ENCODE measurements around the gene MFAP2. TPM values are rescaled to one million over a fixed set of nuclear protein-coding genes. Genes with fewer than 3 reads are reported as not detected.

Gene MFAP2
- total RNA-seq, 1 experiment from 2014 or later = 27.2 TPM

- no peak for DNase-seq (ENCODE audit: low spot score)
- no peak for TF ChIP-seq EZH2 (IDR thresholded peaks at IDR 0.05; ENCODE audit: borderline replicate concordance, low read depth, low read length, poor library complexity, severe bottlenecking)
- TF ChIP-seq CTCF (conservative IDR thresholded peaks at IDR 0.05; ENCODE audit: low read depth, low read length) = no peak
- no TSS peak for BruUV-seq (replicated peaks)
- Histone ChIP-seq H3K27me3 (replicated peaks; ENCODE audit: insufficient read depth, low read depth, low read length, poor library complexity) (no peaks in the 10 kb centered on the region), H3K9me3 (ENCODE audit: low read depth, low read length, poor library complexity, severe bottlenecking) (no peaks in the 10 kb centered on the region), H3K27ac (ENCODE audit: low read depth, low read length, poor library complexity, severe bottlenecking) (no peak overlapping the region), H3K36me3 (ENCODE audit: insufficient read depth, low read length, poor library complexity, severe bottlenecking) (no peaks in the 10 kb centered on the region), H3K4me3 (ENCODE audit: low read depth, low read length, poor library complexity, severe bottlenecking) (no peak overlapping the region), H3K4me1 (ENCODE audit: insufficient read depth, low read length, poor library complexity, severe bottlenecking) (peaks cover 13% of the 10 kb centered on the region)
- ChIA-PET CTCF (interaction anchor here (0.5 kb wide), 1 partner anchor 19 kb away, joined by 7 read pairs; no protein-coding TSS in a partner anchor), POLR2A (ENCODE audit: low non-redundant PET) (no interaction called here)
- intact Hi-C loops (cut with micrococcal nuclease; ENCODE audit: unreplicated experiment) = no loop called here
Measured at GRCh38 chr1:16982902-16983301, 2.5 kb upstream of the MFAP2 start.

DNA sequence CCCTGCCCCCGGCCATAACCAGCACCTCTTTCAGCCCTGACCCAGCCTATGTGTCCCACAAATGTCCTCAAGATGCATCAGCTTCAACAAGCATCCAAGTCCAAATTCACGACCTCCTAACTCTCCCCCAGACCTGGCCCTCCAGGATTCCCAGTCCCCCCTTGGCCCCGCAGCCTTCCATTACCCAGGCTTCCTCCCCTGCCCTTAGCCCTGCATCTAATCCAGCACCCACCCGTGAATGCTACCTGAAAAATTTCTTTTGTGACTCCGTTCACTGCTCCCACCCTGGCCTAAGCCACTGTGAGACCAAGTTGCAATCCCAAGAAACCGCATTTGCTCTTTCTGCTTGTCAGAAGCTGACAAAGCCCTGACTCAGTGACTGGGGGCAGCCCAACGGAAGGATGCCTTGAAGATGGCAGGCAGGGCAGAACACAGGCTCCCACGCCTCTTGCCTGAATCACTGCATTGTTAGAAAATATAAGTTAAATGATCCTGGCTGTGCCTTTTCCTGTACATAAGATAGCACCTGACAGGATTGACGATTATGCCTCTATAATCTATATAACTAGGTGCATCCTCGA lies 939 bp upstream of the MFAP2 start:
- no TSS peak for BruUV-seq (replicated peaks)
- POLR2A ChIA-PET (ENCODE audit: low non-redundant PET) = no interaction called here
- no peak overlapping the region for H3K27ac ChIP-seq (ENCODE audit: low read depth, low read length, poor library complexity, severe bottlenecking)

GRCh38 chr1:16979475-16980327 lies 719 bp downstream of the MFAP2 start:
- no peaks in the 10 kb centered on the region for H3K27me3 ChIP-seq (replicated peaks; ENCODE audit: insufficient read depth, low read depth, low read length, poor library complexity)
- H3K4me3 ChIP-seq (ENCODE audit: low read depth, low read length, poor library complexity, severe bottlenecking) = peak overlapping the region; percentile 92
- intact Hi-C loops (cut with micrococcal nuclease; ENCODE audit: unreplicated experiment) = loop anchor here (2.0 kb wide), 1 partner anchor 29 kb away; no protein-coding TSS in a partner anchor
- POLR2A ChIA-PET (ENCODE audit: low non-redundant PET) = interaction anchor here (0.7 kb wide), 1 partner anchor 84 kb away, joined by 5 read pairs; no protein-coding TSS in a partner anchor
- peak; percentile 59 for DNase-seq (ENCODE audit: low spot score)
- peak overlapping the region; percentile 86 for H3K27ac ChIP-seq (ENCODE audit: low read depth, low read length, poor library complexity, severe bottlenecking)
- no peak for TF ChIP-seq EZH2 (IDR thresholded peaks at IDR 0.05; ENCODE audit: borderline replicate concordance, low read depth, low read length, poor library complexity, severe bottlenecking)
- TF ChIP-seq CTCF (conservative IDR thresholded peaks at IDR 0.05; ENCODE audit: low read depth, low read length) = no peak
- H3K9me3 ChIP-seq (ENCODE audit: low read depth, low read length, poor library complexity, severe bottlenecking) = no peaks in the 10 kb centered on the region
- H3K4me1 ChIP-seq (ENCODE audit: insufficient read depth, low read length, poor library complexity, severe bottlenecking) = peaks cover 13% of the 10 kb centered on the region
- no peaks in the 10 kb centered on the region for H3K36me3 ChIP-seq (ENCODE audit: insufficient read depth, low read length, poor library complexity, severe bottlenecking)
- CTCF ChIA-PET = interaction anchor here (0.5 to 0.7 kb wide), 3 partner anchors 28 to 386 kb away, joined by 3 to 7 read pairs (median 4); no protein-coding TSS in a partner anchor
- BruUV-seq (replicated peaks) = no TSS peak

More for the DNA sequence above, 939 bp upstream of the MFAP2 start:
- Histone ChIP-seq H3K4me3 (ENCODE audit: low read depth, low read length, poor library complexity, severe bottlenecking) (no peak overlapping the region), H3K27me3 (replicated peaks; ENCODE audit: insufficient read depth, low read depth, low read length, poor library complexity) (no peaks in the 10 kb centered on the region), H3K4me1 (ENCODE audit: insufficient read depth, low read length, poor library complexity, severe bottlenecking) (peaks cover 13% of the 10 kb centered on the region), H3K9me3 (ENCODE audit: low read depth, low read length, poor library complexity, severe bottlenecking) (no peaks in the 10 kb centered on the region), H3K36me3 (ENCODE audit: insufficient read depth, low read length, poor library complexity, severe bottlenecking) (no peaks in the 10 kb centered on the region)
- intact Hi-C loops (cut with micrococcal nuclease; ENCODE audit: unreplicated experiment) = loop anchor here (2.0 kb wide), 1 partner anchor 27 kb away; no protein-coding TSS in a partner anchor
- CTCF ChIA-PET = no interaction called here
- no peak for TF ChIP-seq EZH2 (IDR thresholded peaks at IDR 0.05; ENCODE audit: borderline replicate concordance, low read depth, low read length, poor library complexity, severe bottlenecking)
- no peak for TF ChIP-seq CTCF (conservative IDR thresholded peaks at IDR 0.05; ENCODE audit: low read depth, low read length)
- no peak for DNase-seq (ENCODE audit: low spot score)

Measured in A673 (cell line).